Measurements from ENCODE around the gene SYNPO2. TPM values are rescaled to one million over a fixed set of nuclear protein-coding genes. Genes with fewer than 3 reads are reported as not detected.

The SYNPO2 gene
- total RNA-seq, 4 donors from 2014 or later = 998 to 4,186 (median 1,764) TPM

- H3K27ac ChIP-seq = peak overlapping the region in 3 of 4 donors; percentile 23 to 44 (median 43)
- in situ Hi-C loops (cut with MboI; ENCODE audit: low sequenced_read_pairs in 4 of 4) = no loop called here
- no peak for DNase-seq
Measured at GRCh38 chr4:118920247-118920646, 31.6 kb downstream of the SYNPO2 start.

GRCh38 chr4:118921786-118922185 is 33.1 kb downstream of the SYNPO2 start:
- ATAC-seq = no peak
- TF ChIP-seq POLR2A (IDR thresholded peaks at IDR 0.05) = no peak
- TF ChIP-seq CTCF (IDR thresholded peaks at IDR 0.05 in 4 of 5, conservative IDR thresholded peaks at IDR 0.05 in 1 of 5) = no peak
- no peak for DNase-seq
- no peaks in the 10 kb centered on the region for H3K27me3 ChIP-seq
- H3K27ac ChIP-seq = peak overlapping the region in 2 of 4 donors; percentile 21 to 23
- in situ Hi-C loops (cut with MboI; ENCODE audit: low sequenced_read_pairs in 4 of 4) (no loop called here), intact Hi-C loops (cut with DNase I; ENCODE audit: low total_unique reads) (loop anchor here (2.0 kb wide), 1 partner anchor 15 kb away; no protein-coding TSS in a partner anchor)
- H3K9me3 ChIP-seq = no peaks in the 10 kb centered on the region
- no peaks in the 10 kb centered on the region for H3K36me3 ChIP-seq
- H3K4me3 ChIP-seq = no peak overlapping the region
- H3K4me1 ChIP-seq = peaks cover 33 to 64% of the 10 kb centered on the region in 2 donors

More at GRCh38 chr4:118920247-118920646, 31.6 kb downstream of the SYNPO2 start:
- peaks cover 33 to 53% of the 10 kb centered on the region in 2 donors for H3K4me1 ChIP-seq
- ATAC-seq = peak; percentile 37 to 39
- no peak for TF ChIP-seq POLR2A (IDR thresholded peaks at IDR 0.05)
- TF ChIP-seq CTCF (IDR thresholded peaks at IDR 0.05 in 4 of 5, conservative IDR thresholded peaks at IDR 0.05 in 1 of 5) = no peak
- intact Hi-C loops (cut with DNase I; ENCODE audit: low total_unique reads) = loop anchor here (2.0 kb wide), 1 partner anchor 17 kb away; no protein-coding TSS in a partner anchor
- no peaks in the 10 kb centered on the region for H3K9me3 ChIP-seq
- no peaks in the 10 kb centered on the region for H3K27me3 ChIP-seq
- H3K4me3 ChIP-seq = no peak overlapping the region
- no peaks in the 10 kb centered on the region for H3K36me3 ChIP-seq

GRCh38 chr4:118923891-118924290 is 35.2 kb downstream of the SYNPO2 start:
- no peak overlapping the region for H3K4me3 ChIP-seq
- H3K4me1 ChIP-seq = peaks cover 19 to 62% of the 10 kb centered on the region in 2 donors
- no peak for DNase-seq
- ATAC-seq = no peak
- no peak overlapping the region for H3K27ac ChIP-seq
- TF ChIP-seq POLR2A (IDR thresholded peaks at IDR 0.05) = no peak
- no peaks in the 10 kb centered on the region for H3K36me3 ChIP-seq
- in situ Hi-C loops (cut with MboI; ENCODE audit: low sequenced_read_pairs in 4 of 4) = no loop called here
- intact Hi-C loops (cut with DNase I; ENCODE audit: low total_unique reads) = no loop called here
- no peaks in the 10 kb centered on the region for H3K27me3 ChIP-seq
- H3K9me3 ChIP-seq = no peaks in the 10 kb centered on the region

- ATAC-seq = no peak
- no peak for TF ChIP-seq POLR2A (IDR thresholded peaks at IDR 0.05)
- TF ChIP-seq CTCF (IDR thresholded peaks at IDR 0.05 in 4 of 5, conservative IDR thresholded peaks at IDR 0.05 in 1 of 5) = no peak
- no peak overlapping the region for H3K4me3 ChIP-seq
- no peak for DNase-seq
- intact Hi-C loops (cut with DNase I; ENCODE audit: low total_unique reads) = loop anchor here (1.0 kb wide), 1 partner anchor 9 kb away; no protein-coding TSS in a partner anchor
- H3K36me3 ChIP-seq = no peaks in the 10 kb centered on the region
- no peaks in the 10 kb centered on the region for H3K27me3 ChIP-seq
- H3K9me3 ChIP-seq = no peaks in the 10 kb centered on the region
- in situ Hi-C loops (cut with MboI; ENCODE audit: low sequenced_read_pairs in 4 of 4) = no loop called here
- peak overlapping the region in 2 of 4 donors; percentile 17 to 47 for H3K27ac ChIP-seq
- H3K4me1 ChIP-seq = peaks cover 0 to 36% of the 10 kb centered on the region in 2 donors
Measured at GRCh38 chr4:118927974-118928373, 39.3 kb downstream of the SYNPO2 start.

- no peak overlapping the region for H3K27ac ChIP-seq
Measured at GRCh38 chr4:118930255-118930654, 41.6 kb downstream of the SYNPO2 start.

More at GRCh38 chr4:118930255-118930654, 41.6 kb downstream of the SYNPO2 start:
- H3K27me3 ChIP-seq = no peaks in the 10 kb centered on the region
- no peak overlapping the region for H3K4me3 ChIP-seq
- DNase-seq = no peak
- in situ Hi-C loops (cut with MboI; ENCODE audit: low sequenced_read_pairs in 4 of 4) = no loop called here
- no peak for ATAC-seq
- intact Hi-C loops (cut with DNase I; ENCODE audit: low total_unique reads) = no loop called here
- TF ChIP-seq POLR2A (IDR thresholded peaks at IDR 0.05) (no peak), CTCF (IDR thresholded peaks at IDR 0.05 in 4 of 5, conservative IDR thresholded peaks at IDR 0.05 in 1 of 5) (no peak)
- H3K9me3 ChIP-seq = no peaks in the 10 kb centered on the region
- peaks cover 0 to 23% of the 10 kb centered on the region in 2 donors for H3K4me1 ChIP-seq
- no peaks in the 10 kb centered on the region for H3K36me3 ChIP-seq

Measured in gastrocnemius medialis (tissue), 4 donors.